Activated naive CD4-positive, alpha-beta T cell treated with Interleukin-2 at 50 U/mL for 16 hours (primary cell): Measurements from ENCODE around the gene NXN.

ENCODE experiments used
- DNase-seq: peaks from one replicate; pipeline ENCODE4 v3.0.0-alpha.2; 2020

The NXN gene

GRCh38 chr17:979539-980405, at the start of gene NXN:
TSS of gene NXN (minus strand) at chr17:979776.
- DNase-seq = peak; percentile 86

DNA sequence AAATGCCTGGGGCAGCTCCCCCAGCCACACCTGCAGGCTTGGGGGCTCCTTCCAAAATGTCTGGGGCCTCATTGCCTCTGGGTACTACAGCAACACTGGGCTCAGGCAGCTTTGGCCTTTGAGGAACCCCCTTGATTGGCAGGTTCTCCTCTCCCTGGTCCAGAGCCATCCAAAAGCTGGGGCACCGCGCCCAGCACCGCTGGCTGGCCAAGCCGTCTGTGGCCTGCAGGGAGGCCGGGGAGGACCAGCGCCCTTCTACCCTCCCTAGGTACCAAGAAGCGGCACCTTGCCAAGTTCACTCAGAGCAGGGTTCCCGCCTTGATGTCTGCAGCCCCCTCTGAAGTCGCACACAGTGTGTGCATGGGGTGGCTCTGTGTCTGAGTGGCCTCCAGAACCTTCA, 47.5 kb upstream of the NXN start:
- DNase-seq = no peak

- no peak for DNase-seq
Observed at GRCh38 chr17:1026599-1026975, 47.0 kb upstream of the NXN start.

GRCh38 chr17:1025733-1026598, 46.4 kb upstream of the NXN start:
- no peak for DNase-seq

DNA sequence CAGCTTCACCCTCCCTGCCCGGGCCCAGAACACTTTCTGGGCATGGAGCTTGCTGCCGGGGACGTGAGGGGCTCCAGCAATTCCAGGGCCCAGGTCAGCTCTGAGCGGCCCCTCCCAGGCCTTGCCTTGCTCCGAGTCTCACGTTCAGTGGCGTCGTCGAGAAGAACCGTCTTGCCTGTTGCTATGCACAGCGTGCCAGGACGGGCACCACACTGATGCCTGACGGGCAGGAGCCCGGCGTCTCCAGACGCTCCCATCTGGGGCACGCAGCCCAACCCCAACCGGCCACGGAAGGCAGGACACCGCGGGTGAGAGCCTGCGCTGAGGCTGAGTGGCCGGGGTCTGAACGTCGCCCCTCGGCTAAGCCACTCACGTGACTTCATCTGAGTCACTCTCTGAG, 44.5 kb upstream of the NXN start:
- DNase-seq = no peak

DNA sequence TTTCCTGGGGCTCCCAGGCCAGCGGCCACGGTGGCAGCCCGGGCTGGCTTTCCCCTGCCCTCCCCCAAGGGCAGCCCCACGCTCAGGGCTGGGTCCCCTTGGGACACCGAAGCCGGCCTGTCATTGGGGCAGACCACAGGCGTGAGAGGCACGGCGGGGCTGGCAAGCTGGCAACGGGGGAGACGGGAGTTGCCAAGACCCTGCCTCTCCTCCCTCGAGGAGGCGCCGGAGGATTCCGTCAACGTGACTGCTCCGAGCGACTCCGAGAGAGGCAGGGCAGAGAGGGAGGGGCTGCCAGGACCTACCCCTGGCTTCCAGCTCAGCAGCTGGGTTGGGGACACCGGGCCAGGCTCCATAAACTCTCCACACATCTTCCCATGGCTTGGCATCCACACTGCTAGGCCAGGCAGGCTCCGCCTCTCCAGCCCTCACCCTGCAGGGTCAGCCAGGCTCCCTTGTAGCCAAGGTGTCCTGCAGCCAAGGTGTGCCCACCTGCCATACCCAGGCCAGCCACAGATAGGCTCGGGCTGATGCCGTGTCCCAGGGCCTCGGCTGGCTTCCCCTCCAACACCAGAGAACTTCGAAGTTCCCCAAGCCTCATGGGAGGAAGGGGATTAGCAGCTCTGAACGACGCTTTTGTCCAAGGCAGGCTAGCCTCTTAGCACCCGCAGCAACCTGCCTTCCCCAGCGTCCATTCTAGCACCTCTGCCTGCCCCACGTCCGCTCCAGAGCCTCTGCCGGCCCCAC, 42.9 kb upstream of the NXN start:
- no peak for DNase-seq

DNA sequence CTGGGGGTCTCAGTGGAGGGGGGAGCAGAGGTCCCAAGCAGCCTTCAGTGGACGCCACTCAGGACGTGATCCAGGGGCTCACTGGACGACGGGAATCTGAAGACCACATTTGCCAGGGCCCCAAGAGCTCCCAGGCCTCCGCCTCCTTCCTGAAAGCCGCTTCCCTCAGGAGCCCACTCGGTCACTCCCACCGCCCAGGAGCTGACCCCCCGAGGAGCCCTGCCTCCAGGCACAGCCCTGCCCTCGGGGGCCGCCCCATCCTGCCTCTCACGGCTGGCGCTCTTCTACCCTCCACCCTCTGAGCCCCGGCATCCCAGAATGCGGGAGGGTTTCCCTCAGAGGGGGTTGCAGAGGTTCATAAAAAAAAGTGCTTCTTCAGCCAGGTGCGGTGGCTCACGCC, 41.6 kb upstream of the NXN start:
- DNase-seq = no peak

DNA sequence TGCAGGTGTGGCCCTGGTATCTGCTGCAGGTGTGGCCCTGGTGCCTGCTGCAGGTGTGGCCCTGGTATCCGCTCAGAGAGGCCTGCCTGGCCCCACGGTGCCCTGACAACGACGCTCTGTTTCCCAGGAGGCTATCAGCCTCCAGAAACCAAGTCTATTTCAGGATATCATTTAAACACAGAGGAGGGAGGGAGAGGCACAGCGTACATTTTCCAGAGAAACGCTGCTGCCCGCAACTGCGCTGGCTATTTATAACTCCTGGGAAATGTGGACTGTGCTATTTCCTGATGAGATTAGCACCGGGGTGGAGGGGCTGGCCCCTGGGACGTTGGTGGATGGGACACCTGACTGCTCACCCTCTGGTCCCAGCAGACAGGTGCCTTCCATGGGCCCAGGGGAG, 39.9 kb upstream of the NXN start:
- DNase-seq = no peak

- no peak for DNase-seq
Observed at GRCh38 chr17:1018547-1018946, 39.0 kb upstream of the NXN start.

DNA sequence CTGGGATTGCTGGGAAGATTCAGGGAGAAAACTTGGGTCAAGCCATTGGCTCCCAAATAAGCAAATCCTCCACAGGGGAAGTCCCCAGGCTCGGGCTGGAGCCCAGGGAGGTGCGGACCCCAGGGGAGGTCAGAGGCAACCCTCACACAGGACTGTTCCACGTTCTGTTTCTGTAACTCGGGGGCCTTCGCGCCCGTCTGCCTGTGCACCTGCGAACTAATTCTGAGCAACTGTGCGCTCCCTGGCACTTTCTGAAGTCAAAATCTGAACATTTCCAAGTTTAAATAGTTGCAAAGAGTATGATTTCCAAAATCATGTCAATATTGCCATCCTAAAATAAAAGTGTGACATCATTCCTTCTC, 34.1 kb upstream of the NXN start:
- DNase-seq = no peak

GRCh38 chr17:1012823-1013728, 33.5 kb upstream of the NXN start:
- no peak for DNase-seq

DNA sequence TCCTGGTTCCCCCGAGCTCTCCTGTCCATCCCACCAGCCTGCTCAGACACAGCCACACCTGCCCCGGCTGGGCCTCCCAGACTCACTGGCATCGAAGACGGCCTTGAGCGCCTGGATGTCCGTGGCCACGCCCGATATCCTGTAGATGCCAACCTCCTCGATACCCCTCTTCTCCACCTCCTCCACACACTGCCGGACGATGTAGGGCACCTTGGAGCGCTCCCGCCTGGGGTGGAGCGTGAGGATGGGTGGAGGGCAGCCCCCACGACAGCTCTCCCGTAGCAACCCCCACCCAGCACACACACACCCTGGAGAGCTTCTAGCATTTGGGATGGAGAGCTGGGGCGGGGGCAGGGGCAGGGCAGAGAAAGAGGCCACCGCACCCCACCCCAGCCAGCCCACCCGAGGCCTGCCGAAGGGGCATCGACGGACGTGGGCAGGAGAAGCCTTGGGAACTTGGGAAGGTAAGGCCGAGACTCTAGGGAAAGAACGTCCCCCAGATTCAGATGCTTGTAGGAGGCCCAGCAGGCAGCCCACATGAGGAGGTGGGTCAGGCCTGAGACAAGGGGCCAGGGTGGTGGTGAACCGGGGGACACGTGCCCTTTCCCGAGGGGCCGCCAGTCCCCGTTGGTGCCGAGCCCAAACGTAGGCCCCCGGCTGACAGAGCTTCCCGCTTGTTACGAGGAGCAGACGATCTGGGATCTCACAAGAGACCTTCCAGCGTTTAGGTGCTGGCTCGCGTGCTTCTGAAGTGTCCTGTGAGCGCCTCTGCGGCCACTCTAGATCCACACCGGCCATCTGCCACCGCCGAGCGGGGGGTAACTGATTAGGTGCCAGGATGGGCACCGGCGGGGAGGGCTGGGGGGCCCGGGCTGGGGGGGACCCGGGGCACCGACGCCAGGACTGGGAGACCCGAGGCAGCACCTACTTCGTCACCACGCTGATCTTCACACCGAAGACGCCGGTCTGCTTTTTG, 32.5 kb upstream of the NXN start:
- DNase-seq = no peak

DNA sequence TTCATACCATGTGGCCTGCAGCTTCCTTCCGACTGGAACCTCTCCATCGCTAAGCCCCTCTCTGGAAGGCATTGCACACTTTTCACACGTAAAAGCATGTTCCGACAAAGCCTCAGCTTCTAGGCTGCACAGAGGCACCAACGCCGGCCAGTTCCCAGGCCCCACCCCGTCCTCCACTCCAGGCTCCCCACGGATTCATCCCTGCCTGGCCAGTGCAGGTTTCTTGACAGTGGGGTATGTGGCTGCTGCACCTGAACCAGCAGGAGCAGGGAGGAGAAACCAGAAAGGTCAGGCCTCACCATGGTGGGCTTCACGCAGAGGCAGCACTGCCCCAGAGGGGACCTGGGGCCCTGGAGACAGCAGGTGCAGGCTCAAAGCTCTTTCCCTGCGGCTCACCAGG, 31.6 kb upstream of the NXN start:
- no peak for DNase-seq

GRCh38 chr17:1010586-1010985, 31.0 kb upstream of the NXN start:
- no peak for DNase-seq

DNA sequence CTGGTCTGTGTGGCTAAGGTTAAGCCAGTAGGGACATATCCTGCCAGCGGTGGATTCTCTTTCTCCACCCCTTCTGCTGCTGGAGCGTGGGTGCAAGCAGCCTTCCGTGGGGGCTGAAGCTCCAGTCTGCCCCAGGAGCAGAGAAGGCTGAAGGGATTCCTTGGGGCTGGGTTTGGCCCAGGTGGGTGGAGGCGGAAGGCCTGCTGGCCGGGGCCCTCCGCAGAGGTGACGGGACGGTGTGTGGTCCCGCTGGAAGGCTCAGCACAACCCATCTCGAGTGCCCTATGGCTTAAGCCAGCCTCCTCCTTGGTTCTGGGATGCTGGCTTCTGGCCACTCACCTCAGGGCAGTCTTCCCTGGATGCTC, 30.5 kb upstream of the NXN start:
- no peak for DNase-seq

- DNase-seq = no peak
Observed at GRCh38 chr17:1009229-1010085, 29.9 kb upstream of the NXN start.

DNA sequence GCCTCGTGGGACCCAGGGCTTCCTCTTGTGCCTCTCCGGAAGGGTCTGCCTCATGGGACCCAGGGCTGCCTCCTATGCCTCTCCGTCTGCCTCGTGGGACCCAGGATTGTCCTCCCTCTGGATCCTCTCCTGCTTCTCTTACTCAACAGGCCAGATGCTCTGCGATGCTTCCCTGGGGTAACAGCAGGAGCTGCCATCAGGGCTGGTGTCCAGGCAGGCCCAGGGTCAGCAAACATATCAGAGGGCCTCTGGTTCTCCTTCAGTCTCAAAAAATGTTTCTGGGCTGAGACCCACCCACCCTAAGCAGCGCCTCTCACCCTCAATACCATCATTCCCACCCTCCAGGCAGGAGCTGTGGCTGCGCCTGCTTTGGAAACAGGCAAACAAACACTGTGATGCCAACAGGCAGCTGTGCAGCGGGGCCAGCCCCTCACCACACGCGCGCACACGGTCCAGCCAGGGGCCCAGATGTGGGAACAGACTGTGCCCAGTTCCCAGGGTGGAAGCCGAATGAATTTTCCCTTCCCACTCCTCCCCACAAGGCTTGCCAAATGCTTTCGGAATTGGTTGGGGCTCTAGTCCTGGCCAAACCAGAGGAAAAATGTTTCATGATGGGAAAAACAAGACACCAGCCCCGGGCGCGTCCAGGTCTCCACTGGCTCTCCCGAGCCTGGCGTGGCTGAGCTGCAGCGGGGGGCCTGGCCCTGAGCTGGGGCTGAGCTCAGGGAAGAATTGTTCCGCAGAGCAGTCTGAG, 28.6 kb upstream of the NXN start:
- DNase-seq = no peak

GRCh38 chr17:1007310-1008007, 27.9 kb upstream of the NXN start:
- no peak for DNase-seq

DNA sequence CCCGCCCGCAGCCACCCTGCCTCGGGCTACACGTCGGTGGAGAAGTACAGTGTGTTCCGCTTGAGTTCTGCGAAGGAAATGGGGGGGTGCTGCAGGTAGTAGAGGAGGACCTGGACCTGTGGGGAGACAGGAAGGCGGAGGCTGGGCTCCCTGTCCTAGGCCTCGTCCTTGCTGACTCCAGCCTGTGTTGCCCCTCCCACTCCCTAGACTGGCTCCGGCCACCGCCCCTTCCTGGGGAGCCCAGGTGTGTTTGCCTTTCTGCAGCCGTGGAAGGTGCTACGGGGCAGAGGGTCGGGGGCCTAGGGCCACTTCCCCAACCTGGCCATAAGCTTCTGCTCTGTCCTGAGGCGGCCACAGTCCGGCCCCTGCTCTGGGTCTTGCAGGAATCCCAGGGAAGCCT, 26.5 kb upstream of the NXN start:
- DNase-seq = no peak
